HG02943 (cell line): Measurements from ENCODE around the gene LMOD3.

Experiments
- ATAC-seq: cut with Tn5 transposase; IDR thresholded peaks from one replicate; pipeline ENCODE4 v1.9.1; 2021; ENCODE audit warnings: mild to moderate bottlenecking, low read depth, moderate library complexity; ENCODE audit not compliant: unreplicated experiment

Gene LMOD3

DNA sequence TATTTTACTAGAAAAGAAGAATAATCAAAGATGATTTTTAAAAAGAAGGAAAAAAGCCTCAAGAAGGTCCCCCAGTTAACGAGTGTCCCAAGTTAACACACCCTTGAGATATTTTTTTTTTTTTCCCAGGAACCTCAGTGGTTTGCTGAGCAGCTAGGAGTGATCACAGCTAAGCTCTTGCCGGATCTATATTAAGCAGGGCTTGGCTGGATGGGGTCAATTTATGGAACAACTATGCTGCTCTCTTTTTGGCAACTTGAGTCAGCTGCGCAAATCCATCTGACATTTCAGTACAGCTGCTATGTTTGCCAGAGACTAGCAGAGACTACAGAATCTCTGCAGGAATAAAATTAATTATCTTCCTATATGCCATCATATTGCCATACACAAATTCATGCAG is at the start of gene LMOD3:
TSS of gene LMOD3 (minus strand) at position 193 of the 400 bp plus-strand sequence. CDS start 209 bp downstream, outside the sequence.
- ATAC-seq: no peak

DNA sequence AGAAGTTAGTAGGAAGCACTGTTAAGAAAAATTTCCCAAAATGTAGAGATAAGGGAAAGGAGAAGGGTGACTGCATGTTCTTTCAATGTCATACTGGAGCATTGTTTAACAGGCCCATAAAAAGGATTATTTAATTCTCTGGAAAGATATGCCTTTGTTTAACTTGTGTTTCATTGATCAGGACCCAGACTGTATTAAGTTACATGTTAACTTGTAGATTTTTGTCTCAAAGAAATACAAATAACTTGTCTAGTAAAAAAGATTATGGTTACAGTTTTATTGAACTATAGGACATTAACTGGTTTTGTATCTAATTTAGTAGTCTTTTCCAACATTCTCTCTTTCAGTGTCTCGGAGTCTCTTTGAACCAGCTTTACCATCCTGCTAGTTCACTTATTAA is 49.7 kb upstream of the LMOD3 start:
- ATAC-seq: no peak

DNA sequence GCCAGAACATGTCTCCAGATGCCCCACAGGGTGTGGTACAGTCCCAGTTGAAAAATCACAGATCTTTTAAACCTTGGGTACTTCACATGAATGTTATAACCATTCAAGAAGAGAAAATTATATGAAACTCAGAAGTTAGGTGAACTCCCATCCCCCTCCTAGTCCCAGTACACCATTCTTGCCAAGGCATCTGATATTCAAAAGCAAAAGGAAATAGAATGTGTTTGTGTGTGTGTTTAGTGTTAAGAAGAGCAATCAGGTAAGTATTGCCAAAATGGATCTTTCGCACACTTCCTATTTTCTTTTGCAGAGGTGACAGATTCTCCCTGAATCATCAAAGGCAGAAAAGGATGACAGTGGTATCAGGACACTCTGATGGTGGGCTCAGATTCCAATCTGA is 44.1 kb upstream of the LMOD3 start:
- ATAC-seq: no peak

DNA sequence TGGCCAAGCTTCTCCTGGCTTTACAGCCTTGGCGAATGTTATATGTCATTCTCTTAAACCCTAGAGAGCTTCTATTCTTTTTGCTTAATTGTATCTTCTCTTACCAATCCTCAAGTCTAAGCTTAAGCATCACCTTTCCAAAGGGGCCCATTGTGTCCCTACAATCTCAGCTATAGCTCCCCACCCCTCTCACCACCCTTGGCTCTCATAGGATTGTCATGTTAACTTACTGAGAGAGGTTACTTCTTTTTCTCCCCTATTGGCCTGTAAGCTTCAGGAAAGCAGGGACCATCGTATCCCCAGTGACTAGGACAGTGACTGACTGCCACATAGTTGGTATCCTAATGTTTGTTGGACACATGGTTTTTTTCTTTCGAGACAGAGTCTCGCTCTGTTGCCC is 43.3 kb upstream of the LMOD3 start:
- no peak for ATAC-seq

DNA sequence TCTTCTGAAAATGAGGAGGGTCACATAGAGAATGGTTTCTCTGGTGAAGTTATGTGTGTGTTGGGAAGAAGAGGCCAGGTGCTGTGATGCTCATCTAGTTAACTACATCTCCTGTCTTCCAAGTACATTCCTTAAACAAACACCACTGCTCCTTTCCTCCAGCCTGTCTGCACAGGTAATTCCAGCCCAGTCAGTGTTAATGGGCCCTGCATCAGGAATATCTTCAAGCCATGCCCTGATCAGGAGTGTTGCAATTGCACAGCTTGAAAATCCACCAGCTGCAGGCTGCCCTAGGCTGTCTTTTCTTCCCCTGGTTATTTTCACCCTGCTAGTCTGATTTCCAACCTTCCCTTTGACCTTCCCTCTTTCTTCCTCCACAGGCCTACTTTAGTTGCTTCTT is 41.9 kb upstream of the LMOD3 start:
- ATAC-seq: no peak

DNA sequence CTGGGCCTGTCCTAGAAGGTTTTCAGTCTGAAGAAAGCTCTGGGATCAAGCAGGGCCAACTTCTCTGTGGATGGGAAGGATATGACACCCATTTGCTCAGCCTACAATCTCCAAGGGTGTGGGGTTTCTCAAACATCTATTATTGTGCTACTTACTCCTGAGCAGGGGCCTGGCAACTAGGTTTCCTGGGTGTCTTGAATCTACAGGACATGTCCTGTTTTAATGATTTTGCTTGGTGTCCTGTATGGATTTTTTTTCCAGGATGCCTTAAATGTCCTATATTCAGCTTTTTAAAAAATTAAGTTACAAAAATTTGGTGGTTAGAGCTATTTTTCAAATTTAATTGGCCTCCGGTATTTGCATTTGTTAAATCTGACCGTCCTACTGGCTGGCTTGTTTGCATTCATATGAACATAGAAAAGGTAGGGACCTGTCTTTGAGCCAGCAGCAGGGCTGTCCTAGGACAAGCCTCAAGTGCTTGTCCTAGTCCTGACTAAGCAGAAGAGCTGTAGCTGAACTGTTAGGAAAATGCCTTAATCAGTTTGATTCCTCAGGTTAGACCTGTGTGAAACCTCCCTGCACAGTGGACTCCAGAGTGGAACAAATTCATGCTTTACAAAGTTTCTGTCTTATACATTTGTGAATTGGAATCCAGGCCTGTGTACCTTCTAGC is 40.0 kb upstream of the LMOD3 start:
- no peak for ATAC-seq

DNA sequence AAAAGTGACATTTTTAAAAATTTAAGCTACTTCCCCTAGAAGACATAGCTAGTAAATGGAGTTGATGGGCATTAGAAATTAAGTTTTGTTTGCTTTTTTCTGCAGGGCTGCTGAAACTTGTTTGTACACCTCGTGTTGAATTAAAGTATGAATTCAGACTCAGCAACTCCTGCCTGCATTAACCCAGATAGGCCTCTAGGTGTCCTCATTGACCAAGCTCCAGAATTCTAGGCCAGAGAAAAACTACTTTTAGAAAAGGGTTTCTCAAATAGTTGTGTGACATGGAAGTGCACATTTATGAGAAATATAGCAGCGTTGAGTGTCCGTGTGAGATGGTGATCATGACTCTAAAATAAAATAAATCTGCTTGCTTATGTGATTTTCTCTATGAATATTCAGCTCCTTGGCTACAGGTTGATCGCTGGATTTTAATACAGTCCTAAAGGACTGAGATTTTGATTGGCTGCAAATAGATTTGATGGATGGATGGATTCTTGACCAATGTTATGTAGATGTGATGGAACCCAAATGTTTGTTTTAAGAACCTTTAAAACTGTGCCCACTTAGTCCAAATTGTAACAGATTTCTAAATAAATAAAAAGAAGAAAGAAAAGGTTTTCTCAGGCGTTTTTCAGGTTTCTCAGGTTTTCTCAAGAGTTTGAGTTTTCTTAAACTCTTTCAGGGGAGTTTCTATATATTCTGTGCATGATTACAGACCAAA is 39.4 kb upstream of the LMOD3 start:
- no peak for ATAC-seq

DNA sequence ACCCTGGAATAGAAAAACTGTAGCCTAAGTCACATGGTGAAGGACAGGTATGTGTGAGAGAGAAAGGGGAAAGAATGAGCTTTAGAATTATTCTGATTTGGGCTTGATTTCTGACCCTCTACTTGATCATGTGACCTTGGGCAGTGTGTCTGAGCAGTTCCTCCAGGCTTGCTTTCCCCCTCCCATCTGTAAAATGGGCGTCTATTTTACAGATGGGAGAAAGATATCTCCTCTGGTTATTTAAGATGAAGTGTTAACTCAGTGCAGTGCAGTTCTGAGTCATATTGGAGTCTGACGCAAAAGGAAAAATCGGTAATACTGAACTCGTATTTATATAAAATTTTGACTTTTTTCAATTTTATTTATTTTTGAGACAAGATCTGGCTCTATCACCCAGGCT is 38.1 kb upstream of the LMOD3 start:
- no peak for ATAC-seq

DNA sequence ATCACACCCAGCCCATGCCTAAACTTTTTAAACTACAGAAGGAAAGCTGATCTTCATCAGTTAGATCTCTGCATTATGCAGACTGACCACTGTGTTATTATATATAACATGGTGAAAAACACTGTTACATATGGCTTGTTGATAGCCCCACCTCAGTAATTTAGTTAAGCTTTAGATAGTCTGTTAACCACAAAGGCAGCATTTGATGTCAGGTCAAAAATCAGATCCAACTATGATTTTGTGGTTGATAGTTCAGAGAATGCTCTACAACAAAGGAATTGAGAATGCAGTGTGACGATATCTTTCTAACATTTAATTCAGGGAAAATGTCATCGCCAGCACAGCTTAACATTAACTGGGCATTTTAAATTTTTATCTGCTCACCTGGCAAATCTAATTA is 37.7 kb upstream of the LMOD3 start:
- ATAC-seq: no peak

DNA sequence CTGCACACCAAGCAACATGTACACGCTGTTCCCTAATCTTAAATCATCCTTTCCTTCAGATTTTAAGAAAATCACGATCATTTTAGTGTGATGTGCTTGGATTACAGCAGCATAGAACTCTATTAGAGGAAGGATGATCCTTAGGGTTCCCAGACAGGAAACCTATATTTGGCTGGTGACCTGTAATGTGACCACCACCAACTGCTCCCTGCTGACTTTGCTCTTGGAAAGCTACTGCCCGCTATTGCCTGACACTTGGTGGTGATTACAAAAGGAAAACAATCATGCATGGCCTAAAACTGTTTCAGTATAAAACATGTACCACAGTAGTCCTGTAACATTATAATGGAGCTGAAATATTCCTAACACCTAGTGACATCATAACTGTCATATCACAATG is 27.2 kb upstream of the LMOD3 start:
- ATAC-seq: no peak

DNA sequence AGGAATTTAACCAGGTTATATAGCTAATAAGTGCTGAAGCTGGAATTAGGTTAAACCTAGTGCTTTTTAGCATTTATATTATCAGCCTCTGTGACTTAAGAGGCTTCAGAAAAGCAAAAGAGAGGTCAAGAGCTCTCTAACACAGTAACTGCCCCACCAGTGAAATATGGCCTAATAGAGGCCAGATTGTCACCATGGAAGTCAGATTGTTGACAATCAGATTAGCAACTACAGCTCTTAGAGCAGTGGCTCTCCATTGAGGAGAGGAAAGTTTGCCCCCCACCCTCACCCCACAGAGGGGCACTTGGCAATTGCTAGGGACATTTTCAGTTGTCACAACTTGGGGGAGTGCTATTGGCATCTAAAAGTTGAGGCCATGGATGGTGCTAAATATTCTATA is 23.3 kb upstream of the LMOD3 start:
- no peak for ATAC-seq

DNA sequence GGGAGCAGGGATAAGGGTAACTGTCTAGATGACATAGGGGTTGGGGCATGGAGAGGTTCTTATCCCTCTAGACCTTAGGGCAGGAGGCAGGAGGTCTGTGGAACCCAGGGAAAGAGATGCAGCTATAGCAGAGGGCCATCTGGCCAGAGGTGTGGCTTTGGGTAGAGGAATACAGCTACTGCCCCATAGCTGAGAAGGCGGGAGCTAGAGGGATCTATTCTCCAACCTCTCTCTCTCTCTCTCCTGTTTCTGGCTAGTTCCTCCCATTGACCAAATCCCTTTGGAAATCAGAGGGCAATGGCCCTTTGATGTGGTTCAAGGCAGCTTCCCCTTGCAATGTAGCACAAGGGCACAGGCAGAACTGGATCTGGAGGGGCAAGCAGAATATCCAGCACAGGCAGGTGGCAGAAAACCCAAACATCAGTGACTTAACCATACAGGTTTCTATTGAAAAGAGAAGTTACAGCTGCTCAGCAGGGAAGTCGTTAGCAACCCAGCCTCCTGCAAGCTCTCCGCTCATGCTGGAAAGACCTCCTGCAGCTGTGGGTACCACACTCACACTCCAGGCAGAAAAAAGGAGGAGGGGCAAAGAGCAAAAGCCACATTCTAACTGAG is 22.3 kb upstream of the LMOD3 start:
- no peak for ATAC-seq

DNA sequence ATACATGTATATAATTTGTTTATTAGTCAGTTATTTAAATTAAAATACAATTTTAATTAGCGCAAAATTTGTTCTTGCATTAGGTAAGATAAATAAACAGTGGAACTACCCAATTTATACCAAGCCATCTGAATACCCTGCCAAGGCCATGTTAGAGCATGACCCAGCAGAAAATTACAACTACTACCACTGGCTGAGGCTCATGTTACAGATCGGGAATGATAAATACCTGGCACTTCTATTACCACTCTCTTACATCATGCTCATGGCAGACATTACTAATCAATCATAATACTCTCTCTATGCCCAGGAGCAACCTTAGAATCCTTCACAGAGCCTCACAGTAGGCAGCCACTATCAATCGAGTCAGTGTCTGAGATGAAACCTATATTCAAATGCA is 21.2 kb upstream of the LMOD3 start:
- no peak for ATAC-seq

DNA sequence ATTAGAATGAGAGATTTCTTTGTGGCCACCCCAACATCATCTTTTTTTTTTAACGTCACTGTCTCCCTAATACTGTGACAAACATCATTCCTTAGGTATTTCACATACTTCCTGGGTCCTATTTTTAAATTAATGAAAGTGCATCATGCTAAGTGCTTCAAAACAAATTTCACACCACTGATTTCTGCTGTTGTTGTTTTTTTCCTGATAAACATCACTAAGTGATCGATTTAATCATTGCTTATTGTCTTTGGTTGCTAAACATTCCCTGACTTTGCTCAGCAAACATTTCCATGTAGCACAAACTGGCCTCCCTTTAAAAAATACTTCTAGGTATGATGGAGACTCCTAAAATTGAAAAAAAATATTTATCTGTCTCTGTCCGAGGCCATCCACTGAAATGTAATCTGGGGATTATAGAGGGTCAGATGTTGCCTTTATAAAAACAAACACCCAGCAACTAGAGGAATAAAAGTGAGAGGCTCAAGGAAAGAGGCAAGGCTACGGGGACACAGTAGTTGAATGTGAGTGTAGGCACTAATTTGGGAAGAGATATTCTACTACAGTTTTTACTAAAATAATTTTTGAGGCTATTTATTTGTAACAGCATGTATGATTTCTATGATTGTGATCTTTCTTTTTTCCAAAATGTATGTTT is 20.5 kb upstream of the LMOD3 start:
- ATAC-seq: no peak

DNA sequence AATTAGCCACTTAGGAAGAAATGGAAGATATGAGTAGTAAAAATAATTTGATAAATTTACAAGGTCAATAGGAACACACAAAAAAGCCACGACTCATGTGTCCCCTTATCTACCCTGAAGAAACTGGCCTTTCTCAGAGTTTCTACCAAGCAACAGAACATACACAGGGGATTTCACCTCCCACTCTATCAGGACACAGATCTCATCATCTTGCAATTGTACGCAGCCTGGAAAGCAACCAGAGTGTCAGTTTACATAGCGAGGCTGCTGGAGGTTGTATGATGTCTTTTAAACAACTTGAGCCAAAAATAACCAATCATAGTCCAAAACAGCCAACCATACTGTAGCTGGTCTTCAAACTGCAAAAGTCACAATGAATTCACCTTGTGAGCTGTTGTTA is 19.7 kb upstream of the LMOD3 start:
- ATAC-seq: no peak

DNA sequence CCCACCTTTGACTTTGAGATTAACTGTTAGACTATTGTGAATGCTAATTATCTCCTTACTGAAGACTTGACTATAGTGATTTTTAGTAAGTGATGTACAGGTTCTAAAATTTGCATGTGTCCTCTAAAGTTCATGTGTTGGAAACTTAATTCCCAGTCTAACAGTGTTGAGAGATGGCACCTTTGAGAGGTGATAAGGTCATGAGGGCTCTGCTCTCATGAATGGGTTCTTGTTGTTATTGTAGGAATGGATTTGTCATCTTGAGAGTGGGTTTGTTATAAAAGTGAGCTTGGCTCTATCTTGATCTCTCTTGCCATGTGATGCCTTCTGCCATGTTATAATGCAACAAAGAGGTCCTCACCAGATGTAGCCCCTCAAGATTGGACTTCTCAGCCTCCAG is 18.9 kb upstream of the LMOD3 start:
- ATAC-seq: no peak

DNA sequence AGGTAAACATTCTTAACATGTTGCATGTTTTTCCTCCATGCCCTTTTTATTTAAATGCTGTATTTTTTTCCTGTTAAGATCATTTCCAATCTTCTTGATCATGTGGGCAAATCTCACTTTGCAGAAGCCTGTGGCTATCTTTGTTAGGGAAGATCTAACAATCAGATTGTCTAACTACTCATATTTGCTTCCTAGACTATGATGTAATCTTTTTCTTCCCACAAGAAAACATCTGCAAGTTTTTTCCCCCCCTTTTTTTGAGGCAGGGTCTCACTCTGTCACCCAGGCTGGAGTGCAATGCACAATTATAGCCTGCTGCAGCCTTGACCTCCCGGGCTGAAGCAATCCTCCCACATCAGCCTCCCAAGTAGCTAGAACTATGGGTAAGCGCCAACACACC is 15.0 kb upstream of the LMOD3 start:
- no peak for ATAC-seq

DNA sequence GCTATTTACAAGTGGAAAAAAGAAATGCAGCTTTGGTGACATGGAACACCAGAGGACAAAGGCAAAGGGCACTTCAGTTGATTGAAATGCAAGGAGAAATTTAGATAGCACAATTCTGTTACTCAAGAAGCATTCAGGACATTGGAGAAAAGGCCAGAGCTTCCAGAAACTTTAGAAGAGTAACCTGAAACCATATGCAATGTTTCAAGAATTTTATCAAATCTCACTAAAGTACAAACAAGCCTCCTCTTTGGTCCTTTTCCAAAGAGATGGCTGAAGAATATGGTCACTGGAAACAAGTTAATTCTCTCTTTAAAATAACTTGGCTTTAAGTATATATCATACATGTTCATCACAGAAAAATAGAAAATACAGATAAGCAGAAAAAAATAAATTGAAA is 14.6 kb upstream of the LMOD3 start:
- no peak for ATAC-seq

DNA sequence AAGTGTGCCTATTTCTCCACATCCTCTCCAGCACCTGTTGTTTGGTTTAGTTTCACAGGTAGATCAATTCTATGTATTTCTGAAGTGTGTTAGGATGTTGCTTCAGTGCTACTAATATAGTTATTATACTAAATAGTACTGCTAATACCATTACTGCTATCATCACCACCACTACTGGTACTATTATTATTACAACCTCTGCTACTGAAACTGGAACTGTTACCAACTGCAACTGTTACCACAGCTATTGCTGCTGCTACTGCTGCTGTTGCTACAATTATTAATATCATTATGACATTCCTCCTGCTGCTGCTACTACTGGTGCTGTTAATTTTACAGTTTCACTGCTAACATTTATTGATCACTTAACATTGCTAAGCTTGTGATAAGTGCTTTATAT is 8.3 kb upstream of the LMOD3 start:
- no peak for ATAC-seq

DNA sequence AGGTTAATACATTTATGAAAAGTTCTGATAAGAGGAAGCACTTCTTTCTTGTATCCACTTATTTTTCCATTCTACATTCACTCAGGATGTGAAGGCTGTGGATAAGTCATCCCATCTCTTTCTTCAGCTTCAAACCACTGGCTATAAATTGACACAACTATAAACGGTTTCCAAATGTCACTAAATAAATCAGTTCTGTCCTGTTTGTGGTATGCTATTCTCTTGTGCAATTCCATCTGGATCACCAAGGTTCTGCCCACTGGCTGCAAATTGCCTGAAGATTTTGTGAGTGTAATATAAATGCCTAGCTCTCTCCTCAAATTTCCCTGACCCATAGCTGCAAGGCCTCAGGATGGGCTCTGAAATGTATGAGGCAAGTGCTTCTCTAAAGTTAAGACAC is 7.1 kb upstream of the LMOD3 start:
- ATAC-seq: no peak

DNA sequence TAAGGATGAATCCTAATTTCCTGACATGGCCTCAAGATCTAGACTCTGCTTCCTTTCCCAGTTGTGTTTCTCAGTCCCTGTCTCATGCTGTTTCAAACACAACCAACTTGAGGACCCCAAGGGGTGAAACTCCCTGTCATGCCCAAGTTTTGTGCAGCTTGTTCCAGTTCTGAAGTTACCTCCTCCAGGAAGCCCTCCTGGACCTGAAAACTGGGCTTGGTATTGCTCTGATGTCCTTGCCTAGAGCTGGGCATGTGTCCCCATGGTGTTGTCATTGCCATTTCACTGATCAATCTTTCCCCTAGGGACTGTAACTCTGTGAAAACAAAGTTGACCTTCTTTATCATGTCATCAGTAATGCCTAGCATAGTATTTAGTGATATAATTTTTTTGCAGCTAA is 6.1 kb upstream of the LMOD3 start:
- no peak for ATAC-seq

DNA sequence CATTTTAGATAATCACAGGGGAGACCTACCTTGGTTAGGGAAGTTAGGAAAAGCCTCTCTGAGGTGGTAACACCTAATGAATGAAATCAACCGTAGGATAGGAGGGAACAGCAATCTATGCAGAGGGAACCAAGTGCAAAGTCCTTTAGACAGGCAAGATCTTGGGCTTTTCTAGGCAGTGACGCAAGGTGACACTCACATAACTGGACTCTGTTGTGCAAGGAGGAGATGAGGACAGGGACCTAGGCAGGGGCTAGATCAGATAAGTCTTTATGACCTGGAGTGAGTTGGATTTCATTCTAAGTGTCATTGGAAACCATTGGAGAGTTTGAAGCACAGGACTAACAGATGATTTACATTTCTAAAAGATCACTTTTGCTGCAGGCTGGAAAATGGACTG is 4.6 kb upstream of the LMOD3 start:
- no peak for ATAC-seq
